Caco-2 (cell line): ENCODE results near the gene SMAD7. TPM values are rescaled to one million over a fixed set of nuclear protein-coding genes. Genes with fewer than 3 reads are reported as not detected.

ENCODE experiments used
- BruUV-seq: library from RNA; stranded (reverse); fragments of 400-500 nt; replicated peaks from 2 replicates; lab custom pipeline; 2021; lab: Mats Ljungman, UMichigan
- CTCF ChIA-PET: fragments of 300-600 bp; sonication (Branson Sonifier 250); formaldehyde crosslinking; loops from one replicate; lab custom pipeline; 2022; ENCODE audit warnings: antibody characterized with exemption; lab: Charles Lee
- POLR2A ChIA-PET: fragments of 300-600 bp; sonication (Branson Sonifier 250); formaldehyde crosslinking; loops from one replicate; lab custom pipeline; 2022; ENCODE audit warnings: antibody characterized with exemption; lab: Charles Lee
- DNase-seq, 2 experiments: peaks; one replicate each; pipeline versions ENCODE4 v3.0.0 to v3.0.0-alpha.2; 2020 to 2022
- H3K27me3 ChIP-seq: replicated peaks from 2 replicates; pipeline ENCODE4 v1.6.0; 2011; ENCODE audit warnings: low read length; ENCODE audit not compliant: control insufficient read depth, insufficient read depth
- H3K36me3 ChIP-seq: 2 replicates; pipeline ENCODE4 v1.5.1; 2011; ENCODE audit warnings: low read length; ENCODE audit not compliant: control insufficient read depth, insufficient read depth
- H3K4me1 ChIP-seq: fragments of 250-450 bp; sonication (Bioruptor Pico); 2 replicates; pipeline ENCODE4 v1.5.1; 2020; ENCODE audit warnings: mild to moderate bottlenecking
- H3K4me3 ChIP-seq: 2 replicates; pipeline ENCODE4 v1.5.1; 2011; ENCODE audit warnings: low read depth, mild to moderate bottlenecking, control low read depth, low read length
- H3K9me3 ChIP-seq: fragments of 250-450 bp; sonication (Bioruptor Pico); 2 replicates; pipeline ENCODE4 v1.5.1; 2020; ENCODE audit warnings: mild to moderate bottlenecking, moderate library complexity
- H3K27ac Mint-ChIP-seq: one replicate; pipeline ENCODE4 v1.8.0; 2022; ENCODE audit warnings: mixed read lengths; ENCODE audit not compliant: unreplicated experiment
- H3K27me3 Mint-ChIP-seq: one replicate; pipeline ENCODE4 v1.8.0; 2022; ENCODE audit warnings: mixed read lengths; ENCODE audit not compliant: insufficient read depth, unreplicated experiment
- H3K36me3 Mint-ChIP-seq: one replicate; pipeline ENCODE4 v1.8.0; 2022; ENCODE audit warnings: mild to moderate bottlenecking, mixed read lengths; ENCODE audit not compliant: insufficient read depth, unreplicated experiment
- H3K4me1 Mint-ChIP-seq: one replicate; pipeline ENCODE4 v1.8.0; 2022; ENCODE audit warnings: low read depth, mixed read lengths; ENCODE audit not compliant: unreplicated experiment
- H3K4me3 Mint-ChIP-seq: one replicate; pipeline ENCODE4 v1.8.0; 2022; ENCODE audit warnings: mild to moderate bottlenecking, moderate library complexity, mixed read lengths; ENCODE audit not compliant: unreplicated experiment
- H3K9me3 Mint-ChIP-seq: one replicate; pipeline ENCODE4 v1.8.0; 2022; ENCODE audit warnings: mixed read lengths; ENCODE audit not compliant: unreplicated experiment
- intact Hi-C: fragments of 100-400 bp; cut with micrococcal nuclease; formaldehyde crosslinking; loops from one replicate; pipeline ENCODE4 v1.10.0; 2022; ENCODE audit not compliant: unreplicated experiment
- total RNA-seq: library from RNA; stranded (reverse); gene quantifications from 2 replicates; pipeline ENCODE4 v1.2.3, GENCODE V29; 2022
- TF ChIP-seq, protein P1 (sequence below), 2 experiments: fragments of 200-600 bp in 1 of 2; IDR thresholded peaks; 1 replicate in 1 of 2; 2 replicates in 1 of 2; pipeline versions ENCODE4 v1.5.1 to v1.8.0; 2011 to 2022; ENCODE audit warnings: antibody characterized with exemption in 1 of 2, control low read depth in 1 of 2, inconsistent platforms in 1 of 2, low read depth in 1 of 2, low read length in 1 of 2, mild to moderate bottlenecking in 1 of 2, moderate library complexity in 1 of 2; ENCODE audit not compliant: insufficient read depth in 1 of 2, severe bottlenecking in 1 of 2, unreplicated experiment in 1 of 2

Gene SMAD7
- total RNA-seq, 1 experiment from 2014 or later = 9.3 TPM

DNA sequence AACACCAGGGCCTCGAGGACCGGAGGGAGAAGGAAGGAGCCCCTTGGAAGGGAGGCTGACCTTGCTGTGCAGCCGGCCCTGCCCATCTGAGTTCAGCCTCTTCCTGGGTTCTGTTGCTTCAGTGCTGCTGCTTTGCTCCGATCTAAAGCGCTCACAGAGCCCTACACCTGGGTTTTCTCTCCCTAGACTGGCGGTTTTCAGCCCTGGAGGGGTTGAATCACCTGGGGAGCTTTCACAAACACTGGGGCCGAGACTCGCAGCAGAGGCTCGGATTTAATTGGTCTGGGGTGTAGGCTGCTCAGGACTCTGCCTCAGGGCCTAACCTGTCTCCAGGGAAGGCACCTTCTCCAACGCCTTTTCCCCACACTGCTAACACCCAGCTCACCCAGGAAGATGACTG lies 40.9 kb upstream of the SMAD7 start:
- intact Hi-C loops = no loop called here
- Mint-ChIP-seq H3K4me3 (no peak overlapping the region), H3K4me1 (peaks cover 14% of the 10 kb centered on the region), H3K9me3 (no peaks in the 10 kb centered on the region), H3K27me3 (no peaks in the 10 kb centered on the region), H3K36me3 (no peaks in the 10 kb centered on the region), H3K27ac (no peak overlapping the region)
- BruUV-seq = no TSS peak
- H3K4me1 ChIP-seq = peaks cover 35% of the 10 kb centered on the region
- no peak overlapping the region for H3K4me3 ChIP-seq
- no peaks in the 10 kb centered on the region for H3K27me3 ChIP-seq
- H3K36me3 ChIP-seq = no peaks in the 10 kb centered on the region
- CTCF ChIA-PET = no interaction called here
- H3K9me3 ChIP-seq = no peaks in the 10 kb centered on the region
- POLR2A ChIA-PET = interaction anchor here (0.6 kb wide), 1 partner anchor 11 kb away, joined by 7 read pairs; no protein-coding TSS in a partner anchor
- TF ChIP-seq, protein P1, sequence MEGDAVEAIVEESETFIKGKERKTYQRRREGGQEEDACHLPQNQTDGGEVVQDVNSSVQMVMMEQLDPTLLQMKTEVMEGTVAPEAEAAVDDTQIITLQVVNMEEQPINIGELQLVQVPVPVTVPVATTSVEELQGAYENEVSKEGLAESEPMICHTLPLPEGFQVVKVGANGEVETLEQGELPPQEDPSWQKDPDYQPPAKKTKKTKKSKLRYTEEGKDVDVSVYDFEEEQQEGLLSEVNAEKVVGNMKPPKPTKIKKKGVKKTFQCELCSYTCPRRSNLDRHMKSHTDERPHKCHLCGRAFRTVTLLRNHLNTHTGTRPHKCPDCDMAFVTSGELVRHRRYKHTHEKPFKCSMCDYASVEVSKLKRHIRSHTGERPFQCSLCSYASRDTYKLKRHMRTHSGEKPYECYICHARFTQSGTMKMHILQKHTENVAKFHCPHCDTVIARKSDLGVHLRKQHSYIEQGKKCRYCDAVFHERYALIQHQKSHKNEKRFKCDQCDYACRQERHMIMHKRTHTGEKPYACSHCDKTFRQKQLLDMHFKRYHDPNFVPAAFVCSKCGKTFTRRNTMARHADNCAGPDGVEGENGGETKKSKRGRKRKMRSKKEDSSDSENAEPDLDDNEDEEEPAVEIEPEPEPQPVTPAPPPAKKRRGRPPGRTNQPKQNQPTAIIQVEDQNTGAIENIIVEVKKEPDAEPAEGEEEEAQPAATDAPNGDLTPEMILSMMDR (IDR thresholded peaks at IDR 0.05; ENCODE audit: insufficient read depth in 1 of 2, low read depth in 1 of 2, low read length in 1 of 2, severe bottlenecking in 1 of 2, unreplicated experiment in 1 of 2) = no peak
- DNase-seq = no peak

DNA sequence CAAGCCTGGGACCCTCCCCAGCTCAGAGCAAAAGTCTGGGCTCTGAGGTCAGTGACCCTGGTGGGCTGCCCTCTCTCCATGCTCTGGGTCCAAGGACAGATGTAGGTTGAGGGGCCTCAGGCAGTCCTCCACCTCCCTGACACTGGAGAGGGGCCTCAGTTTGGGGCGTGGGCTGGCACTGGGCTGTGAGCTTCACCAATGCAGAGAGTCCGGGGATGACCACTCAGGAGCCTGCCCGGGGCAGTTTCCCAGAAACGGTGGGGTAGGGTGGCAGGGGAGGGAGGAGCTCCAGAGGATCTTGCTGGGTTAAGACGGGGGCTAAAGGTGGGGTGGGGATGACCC lies 40.5 kb upstream of the SMAD7 start:
- Histone ChIP-seq H3K36me3 (no peaks in the 10 kb centered on the region), H3K9me3 (no peaks in the 10 kb centered on the region), H3K4me3 (no peak overlapping the region), H3K4me1 (peaks cover 33% of the 10 kb centered on the region), H3K27me3 (no peaks in the 10 kb centered on the region)
- no peaks in the 10 kb centered on the region for H3K9me3 Mint-ChIP-seq
- intact Hi-C loops = no loop called here
- BruUV-seq = no TSS peak
- H3K27ac Mint-ChIP-seq = no peak overlapping the region
- no peaks in the 10 kb centered on the region for H3K27me3 Mint-ChIP-seq
- H3K4me1 Mint-ChIP-seq = peaks cover 14% of the 10 kb centered on the region
- DNase-seq = no peak
- TF ChIP-seq, protein P1 (IDR thresholded peaks at IDR 0.05; ENCODE audit: insufficient read depth in 1 of 2, low read depth in 1 of 2, low read length in 1 of 2, severe bottlenecking in 1 of 2, unreplicated experiment in 1 of 2) = no peak
- CTCF ChIA-PET = no interaction called here
- POLR2A ChIA-PET = no interaction called here
- H3K36me3 Mint-ChIP-seq = no peaks in the 10 kb centered on the region
- no peak overlapping the region for H3K4me3 Mint-ChIP-seq

DNA sequence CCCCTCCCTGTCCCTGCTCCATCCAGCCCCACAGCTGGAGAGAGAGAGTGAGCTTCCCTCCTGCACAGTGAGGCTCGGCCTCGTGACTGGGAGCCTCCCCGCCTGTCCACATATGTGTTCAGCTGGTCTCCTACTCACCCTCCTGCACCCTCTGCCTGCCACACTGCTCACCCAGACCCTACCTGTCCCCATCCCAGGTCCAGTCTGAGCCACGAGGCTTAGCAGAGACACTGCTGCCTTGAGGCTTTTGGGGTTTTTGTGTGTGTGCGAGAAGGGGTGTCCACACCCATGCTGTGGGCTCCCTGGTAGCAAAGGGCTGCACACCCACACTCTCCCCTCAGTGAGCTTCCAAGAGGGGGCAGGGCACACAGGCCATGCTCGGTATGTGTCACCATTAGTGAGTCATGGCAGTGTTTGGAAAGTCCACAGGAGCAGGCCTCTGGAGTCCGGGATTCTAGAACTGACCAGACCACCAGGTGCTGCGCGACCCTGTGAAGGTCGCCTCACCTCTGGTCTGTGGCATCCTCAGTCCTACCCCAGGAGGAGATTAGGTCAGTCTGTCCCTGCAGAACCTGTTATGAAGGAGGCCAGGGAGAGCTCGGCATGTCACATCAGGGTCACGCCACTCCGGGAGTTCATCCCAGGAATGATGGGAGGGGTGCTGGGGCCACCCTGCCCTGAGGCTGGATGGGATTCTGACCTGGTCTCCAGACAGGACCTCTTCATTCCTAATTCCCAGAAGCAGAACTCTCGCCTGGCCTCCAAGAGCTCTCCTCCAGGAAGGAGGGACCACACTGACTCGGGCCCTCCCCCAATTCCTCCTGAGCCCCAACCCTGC lies 39.9 kb upstream of the SMAD7 start:
- no TSS peak for BruUV-seq
- Histone ChIP-seq H3K9me3 (no peaks in the 10 kb centered on the region), H3K4me3 (no peak overlapping the region), H3K4me1 (peaks cover 33% of the 10 kb centered on the region), H3K36me3 (no peaks in the 10 kb centered on the region), H3K27me3 (no peaks in the 10 kb centered on the region)
- H3K36me3 Mint-ChIP-seq = no peaks in the 10 kb centered on the region
- intact Hi-C loops = no loop called here
- peak; percentile 26 to 64 for DNase-seq
- peak overlapping the region; percentile 57 for H3K27ac Mint-ChIP-seq
- CTCF ChIA-PET = no interaction called here
- H3K27me3 Mint-ChIP-seq = no peaks in the 10 kb centered on the region
- POLR2A ChIA-PET = no interaction called here
- peaks cover 14% of the 10 kb centered on the region for H3K4me1 Mint-ChIP-seq
- TF ChIP-seq, protein P1 (IDR thresholded peaks at IDR 0.05; ENCODE audit: insufficient read depth in 1 of 2, low read depth in 1 of 2, low read length in 1 of 2, severe bottlenecking in 1 of 2, unreplicated experiment in 1 of 2) = no peak
- no peaks in the 10 kb centered on the region for H3K9me3 Mint-ChIP-seq
- H3K4me3 Mint-ChIP-seq = no peak overlapping the region
